ENCODE measurements around the gene TJP3.

TJP3 gene

DNA sequence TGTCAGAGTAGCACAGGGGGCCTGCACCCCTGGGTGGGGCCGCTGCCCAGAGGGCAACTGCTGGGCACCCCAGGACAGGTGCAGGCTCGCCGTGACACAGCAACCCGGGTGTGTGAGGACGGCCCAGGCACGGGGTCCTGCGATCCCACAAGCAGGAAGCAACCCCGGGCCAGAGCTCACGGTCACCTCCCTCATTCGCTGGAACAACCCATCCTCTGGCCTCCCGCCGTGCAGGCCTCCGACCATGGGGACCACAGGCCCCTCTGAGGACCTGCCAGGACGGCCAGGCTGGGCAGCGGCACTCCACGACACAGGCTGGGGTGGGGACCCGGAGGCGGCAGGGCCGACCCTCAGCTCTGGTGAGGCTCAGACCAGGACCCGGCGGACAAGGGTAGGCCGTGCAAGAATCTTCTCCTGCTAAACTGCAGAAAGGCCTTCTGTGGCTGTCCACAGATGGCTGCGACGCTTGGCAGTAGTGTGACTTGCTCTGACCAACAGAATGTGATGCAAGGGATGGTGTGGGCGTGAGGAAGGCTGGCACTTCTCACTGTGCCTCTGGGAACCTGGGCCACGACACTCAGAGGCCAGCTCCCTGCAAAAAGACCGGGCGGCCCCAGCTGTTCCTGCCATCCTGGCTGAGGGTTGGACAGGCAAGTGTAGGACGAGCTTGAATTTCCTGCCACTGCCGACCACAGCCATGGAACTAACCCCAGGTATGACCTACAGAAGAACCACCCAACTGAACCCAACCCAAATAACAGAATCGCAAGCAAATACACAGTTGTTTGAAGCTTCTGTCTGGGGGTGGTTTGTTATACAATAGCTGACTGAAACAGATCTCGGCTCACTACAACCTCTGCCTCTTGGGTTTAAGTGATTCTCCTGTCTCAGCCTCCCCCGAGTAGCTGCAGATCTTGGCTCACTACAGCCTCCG lies 34.4 kb upstream of the TJP3 start:
- DNase-seq (ENCODE audit: low read depth) = no peak
- H3K4me3 ChIP-seq (ENCODE audit: low read depth, low read length) = no peak overlapping the region
- TF ChIP-seq, protein P1, sequence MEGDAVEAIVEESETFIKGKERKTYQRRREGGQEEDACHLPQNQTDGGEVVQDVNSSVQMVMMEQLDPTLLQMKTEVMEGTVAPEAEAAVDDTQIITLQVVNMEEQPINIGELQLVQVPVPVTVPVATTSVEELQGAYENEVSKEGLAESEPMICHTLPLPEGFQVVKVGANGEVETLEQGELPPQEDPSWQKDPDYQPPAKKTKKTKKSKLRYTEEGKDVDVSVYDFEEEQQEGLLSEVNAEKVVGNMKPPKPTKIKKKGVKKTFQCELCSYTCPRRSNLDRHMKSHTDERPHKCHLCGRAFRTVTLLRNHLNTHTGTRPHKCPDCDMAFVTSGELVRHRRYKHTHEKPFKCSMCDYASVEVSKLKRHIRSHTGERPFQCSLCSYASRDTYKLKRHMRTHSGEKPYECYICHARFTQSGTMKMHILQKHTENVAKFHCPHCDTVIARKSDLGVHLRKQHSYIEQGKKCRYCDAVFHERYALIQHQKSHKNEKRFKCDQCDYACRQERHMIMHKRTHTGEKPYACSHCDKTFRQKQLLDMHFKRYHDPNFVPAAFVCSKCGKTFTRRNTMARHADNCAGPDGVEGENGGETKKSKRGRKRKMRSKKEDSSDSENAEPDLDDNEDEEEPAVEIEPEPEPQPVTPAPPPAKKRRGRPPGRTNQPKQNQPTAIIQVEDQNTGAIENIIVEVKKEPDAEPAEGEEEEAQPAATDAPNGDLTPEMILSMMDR (IDR thresholded peaks at IDR 0.05; ENCODE audit: control insufficient read depth, extremely low read depth, insufficient read depth) = no peak

DNA sequence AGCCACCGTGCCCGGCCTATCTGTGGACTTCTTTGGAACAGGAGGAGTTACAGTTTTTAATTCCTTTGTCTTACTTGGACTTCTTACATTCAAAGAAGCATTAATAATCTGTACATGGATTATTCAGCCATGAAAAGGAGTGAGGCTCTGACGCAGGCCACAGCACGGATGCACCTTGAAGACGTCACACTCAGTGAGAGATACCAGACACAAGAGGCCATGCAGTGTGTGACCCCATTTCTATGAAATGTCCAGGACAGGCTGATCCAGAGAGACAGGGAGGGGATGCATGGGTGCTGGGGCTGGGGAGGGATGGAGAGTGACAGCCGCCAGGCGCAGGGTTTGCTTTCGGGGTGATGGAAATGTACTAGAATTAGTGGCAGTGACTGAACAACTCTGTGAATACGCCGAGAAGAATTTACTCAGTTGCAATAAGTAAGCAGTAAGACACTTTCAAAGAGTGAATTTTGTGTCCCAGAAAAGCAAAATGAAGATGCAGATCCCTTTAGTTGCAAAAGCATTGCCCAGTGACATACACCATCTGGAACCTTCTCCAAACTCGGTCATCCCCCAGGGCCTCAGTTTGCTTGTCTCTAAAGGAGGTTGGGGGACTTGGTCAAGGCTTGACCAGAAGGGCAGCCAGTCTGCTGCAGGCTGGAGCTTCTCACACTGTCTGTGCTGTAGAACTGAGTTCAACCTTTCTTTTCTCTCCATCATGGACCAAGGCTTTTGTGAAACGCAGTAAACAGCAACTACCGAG lies 33.2 kb upstream of the TJP3 start:
- TF ChIP-seq, protein P1 (IDR thresholded peaks at IDR 0.05; ENCODE audit: control insufficient read depth, extremely low read depth, insufficient read depth) = no peak
- no peak overlapping the region for H3K4me3 ChIP-seq (ENCODE audit: low read depth, low read length)
- DNase-seq (ENCODE audit: low read depth) = no peak

DNA sequence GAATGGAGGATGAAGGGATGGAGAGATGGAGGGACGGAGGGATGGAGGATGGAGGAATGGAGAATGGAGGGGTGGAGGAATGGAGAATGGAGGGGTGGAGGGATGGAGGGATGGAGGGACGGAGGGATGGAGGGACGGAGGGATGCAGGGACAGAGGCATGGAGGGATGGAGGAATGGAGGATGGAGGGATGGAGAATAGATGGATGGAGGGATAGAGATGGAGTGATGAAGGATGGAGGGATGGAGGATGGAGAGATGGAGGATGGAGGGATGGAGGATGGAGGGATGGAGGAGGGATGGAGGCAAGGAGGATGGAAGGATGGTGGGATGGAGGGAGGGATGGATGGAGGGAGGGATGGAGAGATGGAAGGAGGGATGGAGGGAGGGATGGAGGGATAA lies 30.0 kb upstream of the TJP3 start:
- no peak overlapping the region for H3K4me3 ChIP-seq (ENCODE audit: low read depth, low read length)
- DNase-seq (ENCODE audit: low read depth) = no peak
- TF ChIP-seq, protein P1 (IDR thresholded peaks at IDR 0.05; ENCODE audit: control insufficient read depth, extremely low read depth, insufficient read depth) = no peak

DNA sequence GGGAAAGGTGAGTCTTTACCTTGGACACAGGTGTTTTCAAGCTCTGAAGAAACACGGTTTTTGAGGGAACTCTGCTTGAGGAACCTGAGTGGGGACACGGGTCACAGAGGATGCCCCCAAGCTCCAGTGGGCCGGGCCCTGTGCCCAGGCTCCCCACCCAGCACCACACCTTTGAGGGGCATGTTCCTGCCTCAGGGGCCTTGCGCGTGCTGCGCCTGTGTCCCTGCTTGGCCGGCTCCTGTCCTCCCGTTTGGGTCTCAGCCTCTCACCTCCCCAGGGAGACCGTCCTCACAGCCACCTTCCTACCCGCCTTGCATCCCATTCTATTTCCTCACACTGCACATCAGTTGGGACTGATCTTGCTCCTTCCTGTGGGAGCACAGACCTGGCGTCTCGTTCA lies 29.0 kb upstream of the TJP3 start:
- TF ChIP-seq, protein P1 (IDR thresholded peaks at IDR 0.05; ENCODE audit: control insufficient read depth, extremely low read depth, insufficient read depth) = no peak

DNA sequence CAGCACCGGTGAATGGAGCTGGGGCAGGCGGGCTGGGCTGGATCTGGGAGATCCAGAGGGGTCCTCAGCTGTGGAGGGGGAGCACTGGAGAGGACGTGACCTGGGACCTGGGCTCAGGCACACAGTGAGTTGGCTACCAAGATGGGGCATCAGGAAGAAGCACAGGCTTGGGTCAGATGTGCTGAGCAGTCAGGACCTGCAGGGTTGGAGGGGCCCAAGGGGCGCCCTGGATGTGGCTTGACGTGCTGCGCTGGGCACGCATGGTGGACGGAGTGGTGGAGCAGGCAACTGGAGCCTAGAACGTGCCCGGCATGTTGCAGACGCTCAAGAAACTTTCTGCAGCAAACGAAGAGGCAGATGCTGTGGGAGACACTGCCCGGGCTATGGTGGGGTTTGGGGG lies 28.6 kb upstream of the TJP3 start:
- DNase-seq (ENCODE audit: low read depth) = no peak
- no peak overlapping the region for H3K4me3 ChIP-seq (ENCODE audit: low read depth, low read length)
- TF ChIP-seq, protein P1 (IDR thresholded peaks at IDR 0.05; ENCODE audit: control insufficient read depth, extremely low read depth, insufficient read depth) = no peak

More for the DNA sequence above, 29.0 kb upstream of the TJP3 start:
- DNase-seq (ENCODE audit: low read depth) = no peak
- no peak overlapping the region for H3K4me3 ChIP-seq (ENCODE audit: low read depth, low read length)

DNA sequence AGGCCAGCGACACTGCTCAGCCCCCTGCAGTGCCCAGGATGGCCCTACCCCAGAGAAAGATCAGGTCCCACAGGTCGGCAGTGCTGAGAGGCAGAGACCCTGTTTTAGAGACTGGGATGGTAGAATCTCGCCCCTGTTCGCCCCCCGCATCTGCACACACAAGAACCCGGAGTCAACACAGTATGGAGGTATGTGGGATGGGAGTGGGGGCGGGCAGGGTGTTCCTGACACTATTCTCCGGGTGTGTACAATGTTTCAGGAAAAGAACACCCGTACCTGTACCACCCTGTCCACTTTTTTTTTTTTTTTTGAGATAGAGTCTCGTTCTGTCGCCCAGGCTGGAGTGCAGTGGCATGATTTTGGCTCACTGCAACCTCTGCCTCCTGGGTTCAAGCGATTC lies 27.2 kb upstream of the TJP3 start:
- TF ChIP-seq, protein P1 (IDR thresholded peaks at IDR 0.05; ENCODE audit: control insufficient read depth, extremely low read depth, insufficient read depth) = no peak
- DNase-seq (ENCODE audit: low read depth) = no peak

More for the DNA sequence above, 27.2 kb upstream of the TJP3 start:
- H3K4me3 ChIP-seq (ENCODE audit: low read depth, low read length) = no peak overlapping the region
